HG02840 (cell line): ENCODE measurements around the gene NR5A1.

ENCODE experiments used
- ATAC-seq: cut with Tn5 transposase; IDR thresholded peaks from one replicate; pipeline ENCODE4 v1.9.1; 2021; ENCODE audit warnings: mild to moderate bottlenecking, moderate library complexity, moderate number of reproducible peaks; ENCODE audit not compliant: unreplicated experiment, low FRiP score

NR5A1 gene

DNA sequence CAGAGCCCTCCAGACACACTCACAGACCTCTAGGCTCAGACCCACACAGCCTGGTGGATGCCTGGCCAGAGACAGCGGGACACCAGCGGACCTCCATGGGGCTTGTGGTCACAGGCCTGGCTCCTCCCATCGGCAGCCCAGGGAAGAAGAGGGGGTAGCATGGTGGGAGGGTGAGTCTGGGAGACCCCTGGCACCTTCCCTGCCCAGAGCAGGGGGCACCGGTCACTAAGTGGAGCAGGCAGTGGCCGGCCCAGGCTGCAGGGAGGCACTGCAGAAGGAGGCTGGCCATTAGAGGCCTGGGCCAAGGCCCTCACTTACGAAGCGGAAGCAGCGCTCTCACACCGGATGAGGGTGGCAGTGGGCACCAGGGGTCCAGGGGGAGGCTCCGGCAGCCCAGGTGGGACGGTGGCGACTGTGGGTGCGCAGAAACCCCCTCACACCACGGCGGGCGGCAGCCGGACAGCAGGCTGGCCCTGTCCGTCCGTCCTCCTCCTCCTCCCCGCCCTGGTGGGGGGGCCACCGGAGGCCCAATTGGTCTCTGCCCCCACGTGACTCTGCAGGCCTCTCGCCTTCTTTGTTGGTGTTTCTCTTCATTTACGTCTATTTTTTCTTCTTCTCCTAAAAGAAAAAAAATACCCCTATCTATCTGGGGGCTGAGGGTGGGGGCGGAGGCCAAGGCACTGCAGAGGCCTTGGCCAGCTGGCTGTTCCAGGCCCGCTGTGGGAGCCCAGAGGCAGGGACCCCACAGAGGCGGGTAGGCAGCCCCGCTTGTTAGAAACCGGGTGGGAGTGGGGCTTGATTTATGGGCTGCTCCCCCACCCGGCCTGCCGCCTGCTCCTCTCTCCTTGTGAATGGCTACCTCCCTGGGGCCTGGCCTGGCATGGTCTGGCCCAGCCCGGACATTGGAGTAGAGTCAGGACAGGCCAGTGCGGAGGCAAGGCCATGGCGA, at the start of gene NR5A1:
Gene NR5A1, minus strand, starts transcription at position 469 of the 949 bp plus-strand sequence. CDS start 4,004 bp downstream, outside the sequence.
- ATAC-seq: no peak

DNA sequence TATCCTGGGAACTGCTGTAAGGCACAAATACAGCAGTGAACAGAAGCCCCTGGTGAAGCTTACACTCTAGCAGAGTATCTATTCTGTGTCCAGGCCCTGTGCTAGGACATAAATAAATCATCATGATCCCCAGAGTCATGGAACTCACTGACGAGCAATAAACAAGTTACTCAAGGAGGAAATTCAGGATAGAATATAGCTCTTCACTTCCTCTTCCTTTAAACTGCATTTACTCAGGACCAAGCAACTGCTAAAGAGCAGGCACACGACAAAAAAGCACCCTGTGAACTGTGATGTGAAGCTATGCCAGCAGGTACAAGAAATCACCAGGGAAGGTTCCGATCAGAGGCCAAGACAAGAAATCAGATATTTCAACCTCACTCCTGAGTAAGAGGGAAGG, 47.8 kb upstream of the NR5A1 start:
- ATAC-seq: no peak

DNA sequence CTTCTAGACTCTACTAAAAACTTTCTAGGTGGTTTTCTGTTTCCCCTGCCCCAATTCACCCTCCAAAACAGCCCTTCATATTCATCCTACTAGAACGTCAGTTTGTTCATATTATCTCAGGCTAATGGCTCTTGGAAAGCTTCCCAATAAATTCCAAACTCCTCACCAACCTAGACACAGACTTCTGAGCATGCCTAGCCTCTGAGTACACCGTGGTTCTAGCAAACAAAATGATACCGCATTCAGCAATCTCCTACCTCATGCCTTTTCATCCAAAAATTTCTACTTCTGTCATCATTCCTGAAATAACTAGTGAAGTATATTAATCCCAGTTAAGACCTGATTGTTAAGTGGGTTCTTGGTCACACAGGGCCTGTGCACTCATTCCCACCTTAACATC, 46.5 kb upstream of the NR5A1 start:
- ATAC-seq: no peak

- no peak for ATAC-seq
Observed at GRCh38 chr9:124552273-124552605, 45.0 kb upstream of the NR5A1 start.

DNA sequence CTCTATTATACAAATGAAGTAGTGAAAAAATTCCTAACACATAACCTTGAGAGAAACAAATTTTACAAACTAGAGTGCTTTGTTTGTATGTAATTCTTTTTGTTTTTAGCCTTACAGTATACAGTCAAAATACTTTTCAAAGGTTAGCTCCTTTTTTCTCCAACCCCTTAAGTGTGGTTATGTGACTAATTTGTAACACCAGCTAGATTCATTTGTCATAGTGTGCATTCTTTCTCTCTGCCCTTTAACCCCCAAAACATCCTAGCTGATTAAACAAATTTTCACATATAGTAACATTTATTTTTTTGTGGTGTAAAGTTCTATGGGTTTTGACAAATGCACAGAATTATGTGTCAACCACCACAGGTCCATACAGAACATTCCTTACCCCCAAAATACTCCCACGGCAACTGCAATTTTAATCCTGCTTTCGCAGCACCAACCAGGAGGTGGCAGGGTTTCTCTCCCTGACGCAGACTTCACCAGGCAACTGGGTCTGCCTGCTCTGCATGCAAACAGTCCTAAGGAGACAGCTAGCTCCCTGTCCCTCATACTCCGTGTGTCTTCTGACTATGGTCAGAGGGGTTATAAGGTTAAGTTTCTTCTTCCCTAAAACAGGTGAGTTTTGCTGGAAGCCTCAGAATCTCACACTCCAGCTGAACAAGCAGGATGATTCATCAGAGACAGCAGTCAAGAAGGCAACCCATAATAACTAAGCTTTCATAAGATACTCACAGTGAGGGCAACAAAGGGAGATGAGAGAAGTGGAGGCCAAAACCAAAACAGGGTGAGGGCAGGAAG, 44.5 kb upstream of the NR5A1 start:
- ATAC-seq: no peak

GRCh38 chr9:124550072-124550471, 42.9 kb upstream of the NR5A1 start:
- ATAC-seq: no peak

- ATAC-seq: no peak
Observed at GRCh38 chr9:124549016-124549415, 41.8 kb upstream of the NR5A1 start.

GRCh38 chr9:124544535-124544934, 37.3 kb upstream of the NR5A1 start:
- no peak for ATAC-seq

- no peak for ATAC-seq
Observed at GRCh38 chr9:124541824-124542223, 34.6 kb upstream of the NR5A1 start.

DNA sequence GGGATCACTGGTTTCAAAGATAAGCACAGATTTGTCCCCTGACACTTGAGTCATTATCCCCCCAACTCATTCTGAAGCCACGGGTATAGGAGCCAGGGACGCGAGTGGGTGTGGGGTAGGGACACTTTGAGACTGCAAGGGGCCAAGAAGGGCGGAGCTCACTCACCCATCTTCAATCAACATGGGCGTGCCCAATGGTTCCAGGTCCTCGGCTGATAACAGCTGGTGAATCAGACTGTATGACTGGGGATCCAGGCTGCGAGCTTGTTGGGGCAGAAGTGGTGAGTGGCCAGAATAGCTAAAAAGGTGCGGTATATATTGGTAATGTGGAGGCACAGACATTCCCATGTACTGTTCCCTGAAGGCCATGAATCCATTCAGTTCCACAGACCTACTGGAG, 30.7 kb upstream of the NR5A1 start:
- no peak for ATAC-seq

DNA sequence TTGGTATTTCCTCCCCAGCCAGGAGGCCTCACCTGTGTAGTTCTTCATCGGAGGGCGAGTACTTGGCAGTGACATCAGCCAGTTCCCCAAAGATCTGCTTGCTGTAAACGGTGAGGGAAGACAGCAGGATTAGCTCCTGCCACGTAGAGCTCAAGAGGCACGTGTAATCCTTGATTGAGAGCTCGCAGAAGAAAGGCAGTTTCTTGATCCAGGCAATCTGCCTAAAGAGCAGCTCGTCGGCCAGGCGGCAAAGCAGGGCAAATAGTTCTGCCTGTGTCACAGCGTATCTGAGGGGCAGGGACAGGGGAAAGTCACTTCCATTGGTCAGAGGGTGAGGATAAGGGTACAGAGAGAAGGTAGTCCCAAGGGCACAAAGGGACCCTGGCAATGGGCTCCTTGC, 28.6 kb upstream of the NR5A1 start:
- no peak for ATAC-seq

GRCh38 chr9:124532897-124533296, 25.7 kb upstream of the NR5A1 start:
- no peak for ATAC-seq

- no peak for ATAC-seq
Observed at GRCh38 chr9:124531115-124531514, 23.9 kb upstream of the NR5A1 start.

- ATAC-seq: no peak
Observed at GRCh38 chr9:124530246-124530645, 23.0 kb upstream of the NR5A1 start.

DNA sequence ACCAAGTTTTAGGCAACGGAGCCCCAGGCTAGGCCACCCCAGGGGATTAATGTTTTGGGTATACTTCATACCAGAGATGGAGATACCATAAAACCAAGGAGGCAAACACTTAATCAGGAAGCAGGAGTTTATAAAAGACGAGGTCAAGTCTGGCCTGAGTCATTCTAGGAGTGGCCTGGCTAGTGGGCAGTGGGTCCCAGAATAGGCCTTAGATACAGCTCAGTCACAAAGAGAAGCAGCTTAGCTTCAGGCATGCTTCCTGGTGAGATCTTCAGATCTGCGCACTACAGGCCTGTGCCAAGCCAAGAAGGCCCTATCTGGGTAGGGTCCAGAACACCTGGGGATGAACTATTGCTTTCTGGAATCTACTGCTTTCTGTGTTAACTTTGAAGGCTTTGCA, 20.6 kb upstream of the NR5A1 start:
- no peak for ATAC-seq

GRCh38 chr9:124526174-124526573, 19.0 kb upstream of the NR5A1 start:
- ATAC-seq: no peak

GRCh38 chr9:124522121-124523098, 15.2 kb upstream of the NR5A1 start:
- ATAC-seq: no peak

DNA sequence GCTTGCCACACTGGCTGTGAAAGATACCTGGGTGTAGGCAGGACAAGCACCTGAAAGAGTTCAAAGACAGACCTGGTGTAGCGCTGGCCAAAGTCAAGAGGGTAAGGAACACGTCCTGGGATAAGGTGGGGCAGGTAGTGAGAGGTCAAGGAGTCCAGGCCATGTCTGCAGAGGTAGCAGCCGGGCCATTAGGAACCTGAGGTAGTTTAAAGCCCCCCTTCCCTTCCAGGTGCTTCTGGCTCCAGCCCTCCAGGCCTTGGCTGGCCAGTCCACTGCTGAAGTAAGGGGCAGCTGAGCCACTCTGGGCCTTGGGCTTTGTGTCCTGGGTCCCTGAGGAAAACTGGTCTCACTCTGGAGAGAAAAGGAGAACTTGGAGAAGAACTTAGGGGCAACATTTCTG, 13.9 kb upstream of the NR5A1 start:
- ATAC-seq: no peak

GRCh38 chr9:124520206-124520596, 13.0 kb upstream of the NR5A1 start:
- no peak for ATAC-seq

- ATAC-seq: no peak
Observed at GRCh38 chr9:124518116-124518515, 10.9 kb upstream of the NR5A1 start.
